Heart right ventricle (tissue), 16 donors: Measurements from ENCODE around the gene ATRN. TPM values are rescaled to one million over a fixed set of nuclear protein-coding genes. Genes with fewer than 3 reads are reported as not detected.
A peak's percentile ranks its signal among the peaks of the same experiment; 100 is the strongest.

Experiments used
- ATAC-seq, 8 donors: fragments of 200-7000 bp; cut with Tn5 transposase; one replicate each; pipeline ENCODE4 v1.9.1; 2020; ENCODE audit warnings: mild to moderate bottlenecking in 8 of 8, moderate library complexity in 8 of 8, moderate number of reproducible peaks in 1 of 8
- DNase-seq, 2 donors: peaks; one replicate each; pipeline ENCODE4 v3.0.0-alpha.2; 2020
- H3K27ac ChIP-seq, 10 donors: fragments of 200-600 bp; sonication (generic) in 2 of 10; one replicate each; pipeline versions ENCODE4 v1.5.0 to v1.8.0; 2020 to 2022; ENCODE audit warnings: mild to moderate bottlenecking in 3 of 10
- H3K27me3 ChIP-seq, 7 donors: fragments of 200-600 bp; one replicate each; pipeline ENCODE4 v1.8.0; 2021 to 2022; ENCODE audit warnings: mild to moderate bottlenecking in 2 of 7
- H3K36me3 ChIP-seq, 9 donors: fragments of 200-600 bp; sonication (generic) in 1 of 9; one replicate each; pipeline versions ENCODE4 v1.5.0 to v1.8.0; 2020 to 2022; ENCODE audit warnings: mild to moderate bottlenecking in 2 of 9
- H3K4me1 ChIP-seq, 9 donors: fragments of 200-600 bp; sonication (generic) in 1 of 9; one replicate each; pipeline versions ENCODE4 v1.5.0 to v1.8.0; 2020 to 2022; ENCODE audit warnings: mild to moderate bottlenecking in 4 of 9
- H3K4me3 ChIP-seq, 10 donors: fragments of 200-600 bp; sonication (generic) in 2 of 10; one replicate each; pipeline versions ENCODE4 v1.5.0 to v1.8.0; 2020 to 2022; ENCODE audit warnings: mild to moderate bottlenecking in 7 of 10, moderate library complexity in 2 of 10
- H3K9me3 ChIP-seq, 11 donors: fragments of 200-600 bp in 10 of 11; sonication (generic) in 2 of 11; one replicate each; pipeline versions ENCODE4 v1.5.0 to v1.8.0; 2013 to 2022; ENCODE audit warnings: mild to moderate bottlenecking in 2 of 11, control low read depth in 1 of 11, moderate library complexity in 1 of 11
- WGBS, 2 donors: extraction: QIAGEN DNeasy Blood & Tissue Kit; methylation state at CpG; one replicate each; pipeline ENCODE4 v1.1.7; 2013; ENCODE audit warnings: inconsistent platforms in 1 of 2; 5-methylcytosine and 5-hydroxymethylcytosine counted together
- intact Hi-C, 10 donors: fragments of 100-400 bp; cut with DNase I; formaldehyde crosslinking; loops; one replicate each; pipeline versions ENCODE4 v1.11.1 to v1.14.2; 2022
- polyA plus RNA-seq, 2 donors: library from polyadenylated mRNA; stranded (reverse); fragments of 200-250 nt; gene quantifications; one replicate each; pipeline ENCODE4 v1.2.3, GENCODE V29; 2013
- total RNA-seq, 10 donors: library from RNA; stranded (reverse); fragmentation: NEBNext Ultra II Directional in 3 of 10; extraction: Animal tissue kit (Norgen Biotek cat#: 25700) in 3 of 10; gene quantifications; one replicate each; pipeline versions ENCODE4 v1.2.1 to v1.2.4, GENCODE V29; 2021 to 2023
- TF ChIP-seq, protein P1 (sequence below), 9 donors: fragments of 200-600 bp; sonication (generic) in 2 of 9; IDR thresholded peaks; one replicate each; pipeline versions ENCODE4 v1.5.0 to v1.8.0; 2021 to 2022; ENCODE audit warnings: antibody characterized with exemption in 9 of 9, mild to moderate bottlenecking in 5 of 9, moderate library complexity in 1 of 9
- donor health status: Arrhythmogenic right ventricular cardiomyopathy.
- donor health status: ischemic (EF 13 %, LVEDD 7.1; RV severe dilation, severe dysfunction).
- donor health status: healthy with polysubstance abuse.
- donor health status: DM: no; HTN: yes; CAD: no.
- donor health status: DM: no; HTN: no; CAD: no.
- donor health status: ischemic (EF 25% LVEDD 6.9; RV normal size, moderate dysfunction).
- donor health status: ischemic (EF 25% LVEDD 5.7; RV mildly dilated, moderate dysfunction).
- donor health status: healthy.
- donor health status: DM: yes; HTN: yes; CAD: no.
- donor health status: Ischemic cardiomyopathy.
- donor health status: ischemic (EF 35%, LVEDD 5.7; RV mildly dilated, moderate dysfunction).
- donor health status: nonischemic (EF 11% LVEDD 7.7; RV severe dilation, severe dysfunction).
- donor health status: DM: yes; HTN: yes; CAD: no.
- donor health status: PGD.
- donor health status: ischemic (EF 29% LVEDD 5.4; RV normal size, mild dysfunction).
- donor health status: nonischemic (EF 23%, LVEDD 6.1; RV moderate dilation, normal function).

Gene ATRN
- total and polyA plus RNA-seq, 12 donors, result 4.6 to 44.0 (median 37.8) TPM

DNA sequence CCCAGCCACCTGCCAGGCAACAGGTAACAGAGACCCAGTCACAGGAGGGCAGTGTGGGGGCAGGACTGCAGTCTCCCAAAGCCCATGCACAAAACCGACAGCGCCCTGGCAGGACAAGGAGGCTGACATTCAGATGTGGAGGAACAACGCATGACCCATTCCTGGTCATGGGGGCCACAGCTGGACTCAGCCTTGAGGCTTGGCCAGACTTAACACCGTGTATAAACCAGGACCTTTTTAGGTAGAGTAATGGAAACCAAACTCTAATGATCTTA, 184.2 kb downstream of the ATRN start:
- peaks cover 0 to 14% (median 0%) of the 10 kb centered on the region in 11 donors for H3K9me3 ChIP-seq
- H3K4me3 ChIP-seq, result no peak overlapping the region
- no peak overlapping the region for H3K27ac ChIP-seq
- peaks cover 0 to 9% (median 0%) of the 10 kb centered on the region in 9 donors for H3K36me3 ChIP-seq
- ATAC-seq, result no peak
- H3K27me3 ChIP-seq, result peaks cover 4 to 26% (median 15%) of the 10 kb centered on the region in 7 donors
- H3K4me1 ChIP-seq, result peaks cover 0 to 17% (median 0%) of the 10 kb centered on the region in 9 donors
- no peak for DNase-seq
- intact Hi-C loops, result no loop called here
- 90 to 93% methylated on average over 4 of the region's 4 CpGs for whole genome bisulfite sequencing, 2 donors
- TF ChIP-seq, protein P1, sequence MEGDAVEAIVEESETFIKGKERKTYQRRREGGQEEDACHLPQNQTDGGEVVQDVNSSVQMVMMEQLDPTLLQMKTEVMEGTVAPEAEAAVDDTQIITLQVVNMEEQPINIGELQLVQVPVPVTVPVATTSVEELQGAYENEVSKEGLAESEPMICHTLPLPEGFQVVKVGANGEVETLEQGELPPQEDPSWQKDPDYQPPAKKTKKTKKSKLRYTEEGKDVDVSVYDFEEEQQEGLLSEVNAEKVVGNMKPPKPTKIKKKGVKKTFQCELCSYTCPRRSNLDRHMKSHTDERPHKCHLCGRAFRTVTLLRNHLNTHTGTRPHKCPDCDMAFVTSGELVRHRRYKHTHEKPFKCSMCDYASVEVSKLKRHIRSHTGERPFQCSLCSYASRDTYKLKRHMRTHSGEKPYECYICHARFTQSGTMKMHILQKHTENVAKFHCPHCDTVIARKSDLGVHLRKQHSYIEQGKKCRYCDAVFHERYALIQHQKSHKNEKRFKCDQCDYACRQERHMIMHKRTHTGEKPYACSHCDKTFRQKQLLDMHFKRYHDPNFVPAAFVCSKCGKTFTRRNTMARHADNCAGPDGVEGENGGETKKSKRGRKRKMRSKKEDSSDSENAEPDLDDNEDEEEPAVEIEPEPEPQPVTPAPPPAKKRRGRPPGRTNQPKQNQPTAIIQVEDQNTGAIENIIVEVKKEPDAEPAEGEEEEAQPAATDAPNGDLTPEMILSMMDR (IDR thresholded peaks at IDR 0.05), result no peak

DNA sequence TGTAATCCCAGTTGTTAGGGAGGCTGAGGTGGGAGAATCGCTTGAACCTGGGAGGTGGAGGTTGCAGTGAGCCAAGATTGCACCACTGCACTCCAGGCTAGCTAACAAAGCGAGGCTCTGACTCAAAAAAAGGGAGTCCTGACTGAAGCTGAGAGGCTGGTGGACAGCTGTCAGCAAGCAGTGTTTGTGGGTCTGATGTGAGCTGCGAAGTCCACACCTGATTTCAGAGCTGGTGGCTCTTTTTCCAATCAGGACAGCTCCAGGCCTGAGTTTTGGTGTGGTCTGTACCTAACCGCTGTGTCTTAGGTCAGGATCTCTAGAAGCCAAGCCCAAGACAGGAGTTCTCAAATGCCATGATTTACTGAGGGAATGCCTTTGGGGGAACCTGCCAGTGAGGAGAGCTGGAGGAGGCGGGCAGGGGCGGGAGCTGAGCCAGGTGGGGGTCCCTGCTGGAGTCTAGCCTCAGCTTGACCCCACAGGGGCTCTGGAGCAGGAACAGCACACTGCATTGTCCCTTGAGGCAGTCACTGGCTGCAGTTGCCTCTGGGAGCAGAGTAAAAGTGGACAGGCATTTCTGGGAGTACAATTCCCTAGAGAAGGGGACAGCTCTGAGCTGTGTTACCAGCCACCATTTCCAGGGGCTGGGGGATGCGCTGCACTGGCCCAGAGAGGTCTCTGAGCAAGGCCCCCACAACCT, 187.3 kb downstream of the ATRN start:
- 81 to 86% methylated on average over 7 of the region's 7 CpGs for WGBS, 2 donors
- H3K4me3 ChIP-seq, result no peak overlapping the region
- H3K36me3 ChIP-seq, result no peaks in the 10 kb centered on the region
- ATAC-seq, result no peak
- peaks cover 0 to 7% (median 0%) of the 10 kb centered on the region in 9 donors for H3K4me1 ChIP-seq
- peaks cover 0 to 12% (median 0%) of the 10 kb centered on the region in 11 donors for H3K9me3 ChIP-seq
- H3K27me3 ChIP-seq, result peaks cover 7 to 57% (median 43%) of the 10 kb centered on the region in 7 donors
- H3K27ac ChIP-seq, result no peak overlapping the region
- DNase-seq, result no peak
- intact Hi-C loops, result no loop called here
- TF ChIP-seq, protein P1 (IDR thresholded peaks at IDR 0.05), result no peak

DNA sequence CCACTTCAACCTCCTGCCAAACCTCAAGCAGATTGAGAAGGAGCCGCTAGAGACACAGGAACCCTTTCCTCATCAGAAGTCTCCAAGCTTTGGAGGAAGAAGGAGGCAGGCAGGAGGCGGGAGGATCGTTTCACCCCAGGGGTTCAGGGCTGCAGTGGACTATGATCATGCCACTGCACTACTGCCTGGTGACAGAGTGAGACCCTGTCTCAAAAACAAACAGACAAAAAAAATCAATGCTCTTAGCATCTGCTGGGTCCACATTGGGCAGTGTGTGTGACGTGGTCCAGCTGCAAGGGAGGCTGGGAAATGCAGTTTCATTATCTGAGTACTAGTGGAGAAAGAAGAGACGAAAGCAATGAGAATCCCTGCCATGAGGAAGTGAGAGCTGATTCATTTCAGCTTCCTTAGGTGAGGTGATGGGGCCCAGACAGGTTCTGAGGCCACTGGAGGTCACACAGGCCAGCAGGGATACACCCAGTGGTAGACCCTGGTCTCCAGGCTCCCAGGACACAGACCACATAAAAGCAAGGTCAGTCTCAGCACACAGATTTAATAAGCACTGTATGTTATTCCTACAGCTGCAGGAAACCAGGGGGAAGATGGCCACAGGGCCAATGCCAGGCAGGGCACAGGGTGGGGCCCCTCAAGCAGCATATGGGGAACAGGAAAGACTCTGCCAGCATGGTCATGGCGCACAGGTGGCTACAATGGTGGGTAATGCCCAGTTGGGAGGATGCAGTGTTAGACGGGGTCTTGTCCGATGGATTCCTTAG, 188.1 kb downstream of the ATRN start:
- ATAC-seq, result no peak
- Histone ChIP-seq H3K27me3 (peaks cover 7 to 60% (median 43%) of the 10 kb centered on the region in 7 donors), H3K36me3 (no peaks in the 10 kb centered on the region), H3K9me3 (peaks cover 0 to 9% (median 0%) of the 10 kb centered on the region in 11 donors), H3K4me3 (no peak overlapping the region), H3K4me1 (peaks cover 0 to 7% (median 0%) of the 10 kb centered on the region in 9 donors), H3K27ac (no peak overlapping the region)
- TF ChIP-seq, protein P1 (IDR thresholded peaks at IDR 0.05), result no peak
- WGBS, 2 donors, result 62 to 68% methylated on average over 8 of the region's 8 CpGs
- intact Hi-C loops, result no loop called here
- no peak for DNase-seq

DNA sequence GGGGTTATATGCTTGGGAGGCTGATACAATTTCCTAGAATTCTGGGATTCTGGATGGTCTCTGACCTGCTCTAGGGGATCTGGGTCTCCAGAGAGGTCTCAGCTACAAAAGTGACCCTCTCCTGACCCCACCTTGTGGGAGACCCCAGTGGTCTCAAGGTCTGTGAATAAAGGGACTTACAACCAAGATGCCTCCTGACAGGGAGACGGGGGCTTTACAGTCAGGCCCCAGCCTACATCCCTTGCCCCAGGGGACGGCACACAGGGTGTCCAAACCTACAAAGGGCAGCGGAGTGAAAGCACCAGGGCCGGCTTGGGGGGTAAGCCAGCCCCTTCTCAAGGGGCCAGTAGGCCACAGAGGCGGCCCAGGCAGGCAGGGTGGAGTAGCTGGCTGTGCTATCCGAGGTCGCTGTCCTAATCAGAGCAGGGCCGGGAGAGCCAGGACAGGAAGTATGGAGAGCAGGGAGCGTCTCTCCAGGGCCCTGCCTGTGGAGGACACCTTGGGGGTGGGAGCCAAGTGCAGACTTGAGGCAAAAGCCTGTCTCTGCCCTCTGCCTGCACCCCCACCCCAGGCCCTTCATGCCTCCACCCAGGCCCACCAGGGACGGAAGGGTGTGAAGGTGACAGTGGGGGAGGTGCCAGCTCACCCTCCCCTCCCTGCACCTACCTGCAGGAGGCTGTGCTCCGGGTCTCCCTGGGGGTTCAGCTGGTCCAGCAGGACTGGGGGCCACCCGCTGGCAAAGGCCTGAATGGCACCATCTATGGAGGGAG, 188.9 kb downstream of the ATRN start:
- DNase-seq, result no peak
- intact Hi-C loops, result no loop called here
- WGBS, 2 donors, result 55 to 65% methylated on average over 12 of the region's 12 CpGs

More for the DNA sequence above, 188.9 kb downstream of the ATRN start:
- Histone ChIP-seq H3K27me3 (peaks cover 7 to 60% (median 43%) of the 10 kb centered on the region in 7 donors), H3K36me3 (no peaks in the 10 kb centered on the region), H3K9me3 (peaks cover 0 to 9% (median 0%) of the 10 kb centered on the region in 11 donors), H3K4me1 (peaks cover 0 to 7% (median 0%) of the 10 kb centered on the region in 9 donors), H3K27ac (no peak overlapping the region), H3K4me3 (no peak overlapping the region)
- ATAC-seq, result peak in 2 of 8 donors; percentile 9 to 21
- TF ChIP-seq, protein P1 (IDR thresholded peaks at IDR 0.05), result no peak
